Tibial nerve (tissue), 4 donors: ENCODE data around the gene AUTS2. TPM values are rescaled to one million over a fixed set of nuclear protein-coding genes. Genes with fewer than 3 reads are reported as not detected.

Experiments
- DNase-seq, 2 donors: peaks; one replicate each; pipeline ENCODE4 v3.0.0-alpha.2; 2019; ENCODE audit warnings: low spot score in 2 of 2
- H3K27ac ChIP-seq, 4 donors: fragments of 200-600 bp; sonication (generic) in 3 of 4; one replicate each; pipeline ENCODE4 v1.5.1; 2017 to 2019; ENCODE audit warnings: mild to moderate bottlenecking in 1 of 4
- H3K27me3 ChIP-seq, 2 donors: fragments of 200-600 bp; sonication (generic) in 1 of 2; one replicate each; pipeline versions ENCODE4 v1.5.1 to v1.6.0; 2017 to 2019
- H3K36me3 ChIP-seq, 3 donors: fragments of 200-600 bp; sonication (generic); one replicate each; pipeline ENCODE4 v1.5.1; 2018 to 2019
- H3K4me1 ChIP-seq, 4 donors: fragments of 200-600 bp; sonication (generic) in 3 of 4; one replicate each; pipeline ENCODE4 v1.5.1; 2017 to 2019
- H3K4me3 ChIP-seq, 4 donors: fragments of 200-600 bp; sonication (generic) in 3 of 4; one replicate each; pipeline ENCODE4 v1.5.1; 2017 to 2019; ENCODE audit warnings: mild to moderate bottlenecking in 1 of 4, moderate library complexity in 1 of 4
- H3K9me3 ChIP-seq, 4 donors: fragments of 200-600 bp; sonication (generic) in 3 of 4; one replicate each; pipeline ENCODE4 v1.5.1; 2017 to 2019
- EP300 ChIP-seq, 2 donors: sonication (generic); formaldehyde crosslinking; IDR thresholded peaks; one replicate each; pipeline ENCODE4 v1.6.1; 2017; ENCODE audit warnings: antibody characterized with exemption in 2 of 2, mild to moderate bottlenecking in 1 of 2
- POLR2A ChIP-seq, 2 donors: fragments of 450-650 bp; IDR thresholded peaks; one replicate each; pipeline ENCODE4 v1.6.1; 2017; ENCODE audit warnings: antibody characterized with exemption in 2 of 2, mild to moderate bottlenecking in 2 of 2, moderate library complexity in 2 of 2
- WGBS, 2 donors: methylation state at CpG; one replicate each; pipeline ENCODE4 v1.1.5; 2018; 5-methylcytosine and 5-hydroxymethylcytosine counted together
- total RNA-seq, 4 donors: library from RNA; depleted of rRNA; stranded (reverse); fragments of >200 nt; gene quantifications; one replicate each; pipeline ENCODE4 v1.1.0, GENCODE V29; 2016
- TF ChIP-seq, protein P1 (sequence below), 5 experiments: fragments of 200-600 bp in 3 of 5; fragments of 450-650 bp in 2 of 5; sonication (generic) in 3 of 5; IDR thresholded peaks; one replicate each; pipeline ENCODE4 v1.5.1; 2016 to 2019; ENCODE audit warnings: antibody characterized with exemption in 5 of 5, mild to moderate bottlenecking in 3 of 5, moderate library complexity in 2 of 5

The AUTS2 gene
- total RNA-seq, 4 donors from 2014 or later = 56.6 to 87.9 (median 71.6) TPM

- Histone ChIP-seq H3K27ac (no peak overlapping the region), H3K9me3 (peaks cover 0 to 8% (median 0%) of the 10 kb centered on the region in 4 donors), H3K4me3 (no peak overlapping the region), H3K36me3 (peaks cover 0 to 6% (median 0%) of the 10 kb centered on the region in 3 donors), H3K27me3 (no peaks in the 10 kb centered on the region), H3K4me1 (no peaks in the 10 kb centered on the region)
- WGBS, 2 donors = 100% methylated on average over 3 of the region's 3 CpGs
- TF ChIP-seq EP300 (IDR thresholded peaks at IDR 0.05) = no peak
- TF ChIP-seq, protein P1, sequence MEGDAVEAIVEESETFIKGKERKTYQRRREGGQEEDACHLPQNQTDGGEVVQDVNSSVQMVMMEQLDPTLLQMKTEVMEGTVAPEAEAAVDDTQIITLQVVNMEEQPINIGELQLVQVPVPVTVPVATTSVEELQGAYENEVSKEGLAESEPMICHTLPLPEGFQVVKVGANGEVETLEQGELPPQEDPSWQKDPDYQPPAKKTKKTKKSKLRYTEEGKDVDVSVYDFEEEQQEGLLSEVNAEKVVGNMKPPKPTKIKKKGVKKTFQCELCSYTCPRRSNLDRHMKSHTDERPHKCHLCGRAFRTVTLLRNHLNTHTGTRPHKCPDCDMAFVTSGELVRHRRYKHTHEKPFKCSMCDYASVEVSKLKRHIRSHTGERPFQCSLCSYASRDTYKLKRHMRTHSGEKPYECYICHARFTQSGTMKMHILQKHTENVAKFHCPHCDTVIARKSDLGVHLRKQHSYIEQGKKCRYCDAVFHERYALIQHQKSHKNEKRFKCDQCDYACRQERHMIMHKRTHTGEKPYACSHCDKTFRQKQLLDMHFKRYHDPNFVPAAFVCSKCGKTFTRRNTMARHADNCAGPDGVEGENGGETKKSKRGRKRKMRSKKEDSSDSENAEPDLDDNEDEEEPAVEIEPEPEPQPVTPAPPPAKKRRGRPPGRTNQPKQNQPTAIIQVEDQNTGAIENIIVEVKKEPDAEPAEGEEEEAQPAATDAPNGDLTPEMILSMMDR (IDR thresholded peaks at IDR 0.05) = no peak
- TF ChIP-seq POLR2A (IDR thresholded peaks at IDR 0.05) = no peak
- no peak for DNase-seq
These were observed 311.9 kb downstream of the AUTS2 start for GRCh38 chr7:69910150-69910549.

DNA sequence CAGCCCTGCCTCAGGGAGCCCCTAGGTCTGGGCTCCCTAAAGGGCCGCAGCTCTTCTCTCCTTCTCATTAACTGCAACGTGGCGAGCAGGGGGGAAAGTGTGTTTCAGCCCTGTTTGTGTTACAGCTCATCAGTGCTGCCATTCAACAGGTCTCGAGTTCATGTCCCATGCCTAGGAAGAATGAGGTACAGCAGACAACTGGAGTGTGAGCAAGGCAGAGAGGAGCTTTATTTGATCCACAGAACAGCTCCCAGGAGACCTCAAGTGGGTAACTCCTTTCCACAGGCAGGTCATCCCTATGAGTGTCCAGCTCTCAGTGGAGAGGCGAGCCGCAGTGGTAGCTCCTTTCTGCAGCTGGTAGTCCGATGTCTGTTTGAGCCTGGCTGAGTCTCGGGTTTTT is 313.1 kb downstream of the AUTS2 start:
- 97 to 98% methylated on average over 8 of the region's 8 CpGs for WGBS, 2 donors
- peaks cover 0 to 8% (median 0%) of the 10 kb centered on the region in 4 donors for H3K9me3 ChIP-seq

GRCh38 chr7:69912141-69912540 is 313.9 kb downstream of the AUTS2 start:
- no peaks in the 10 kb centered on the region for H3K4me1 ChIP-seq
- H3K27me3 ChIP-seq = no peaks in the 10 kb centered on the region
- no peak for TF ChIP-seq POLR2A (IDR thresholded peaks at IDR 0.05)
- TF ChIP-seq, protein P1 (IDR thresholded peaks at IDR 0.05) = no peak
- no peak for TF ChIP-seq EP300 (IDR thresholded peaks at IDR 0.05)
- no peak overlapping the region for H3K27ac ChIP-seq
- WGBS, 2 donors = 87 to 100% methylated on average over 5 to 6 of the region's 6 CpGs
- peaks cover 0 to 8% (median 0%) of the 10 kb centered on the region in 4 donors for H3K9me3 ChIP-seq
- no peak overlapping the region for H3K4me3 ChIP-seq
- H3K36me3 ChIP-seq = peaks cover 0 to 6% (median 0%) of the 10 kb centered on the region in 3 donors
- DNase-seq = no peak

More for the DNA sequence above, 313.1 kb downstream of the AUTS2 start:
- Histone ChIP-seq H3K27ac (no peak overlapping the region), H3K4me1 (no peaks in the 10 kb centered on the region), H3K36me3 (peaks cover 0 to 6% (median 0%) of the 10 kb centered on the region in 3 donors), H3K4me3 (no peak overlapping the region), H3K27me3 (no peaks in the 10 kb centered on the region)
- no peak for DNase-seq
- TF ChIP-seq EP300 (IDR thresholded peaks at IDR 0.05) (no peak), POLR2A (IDR thresholded peaks at IDR 0.05) (no peak)
- TF ChIP-seq, protein P1 (IDR thresholded peaks at IDR 0.05) = no peak

DNA sequence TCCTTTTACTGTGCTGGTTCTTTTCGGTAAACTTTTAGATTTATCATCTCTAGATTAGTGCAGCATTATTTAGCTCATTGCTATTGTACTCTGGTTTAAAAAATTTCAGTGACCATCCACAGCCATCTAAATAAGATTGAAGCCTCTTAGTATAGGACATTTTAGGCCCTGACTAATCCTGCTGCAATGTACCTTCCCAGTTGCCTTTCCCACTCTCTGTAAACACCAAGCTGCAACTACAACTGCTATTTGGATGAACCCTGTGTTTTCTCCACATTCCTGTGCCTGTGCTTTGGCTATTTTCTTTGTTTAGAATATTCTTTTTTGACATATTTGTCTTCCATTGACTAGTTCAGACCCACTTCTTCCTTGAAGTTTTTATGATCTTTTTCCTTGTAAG is 314.6 kb downstream of the AUTS2 start:
- TF ChIP-seq POLR2A (IDR thresholded peaks at IDR 0.05) (no peak), EP300 (IDR thresholded peaks at IDR 0.05) (no peak)
- TF ChIP-seq, protein P1 (IDR thresholded peaks at IDR 0.05) = no peak
- Histone ChIP-seq H3K4me1 (no peaks in the 10 kb centered on the region), H3K36me3 (peaks cover 0 to 6% (median 0%) of the 10 kb centered on the region in 3 donors), H3K27me3 (no peaks in the 10 kb centered on the region), H3K27ac (no peak overlapping the region), H3K9me3 (peaks cover 0 to 8% (median 0%) of the 10 kb centered on the region in 4 donors), H3K4me3 (no peak overlapping the region)
- DNase-seq = no peak
- 89 to 92% methylated on average over 1 of the region's 1 CpG for WGBS, 2 donors

- no peaks in the 10 kb centered on the region for H3K4me1 ChIP-seq
- H3K27ac ChIP-seq = no peak overlapping the region
- H3K4me3 ChIP-seq = no peak overlapping the region
- 91 to 96% methylated on average over 4 of the region's 4 CpGs for WGBS, 2 donors
- TF ChIP-seq EP300 (IDR thresholded peaks at IDR 0.05) (no peak), POLR2A (IDR thresholded peaks at IDR 0.05) (no peak)
- TF ChIP-seq, protein P1 (IDR thresholded peaks at IDR 0.05) = no peak
- H3K27me3 ChIP-seq = no peaks in the 10 kb centered on the region
- no peaks in the 10 kb centered on the region for H3K36me3 ChIP-seq
- no peak for DNase-seq
- peaks cover 0 to under 1% (median 0%) of the 10 kb centered on the region in 4 donors for H3K9me3 ChIP-seq
These were observed 321.3 kb downstream of the AUTS2 start for GRCh38 chr7:69919426-69920111.
